ENCODE data around the gene MPND. TPM values are rescaled to one million over a fixed set of nuclear protein-coding genes. Genes with fewer than 3 reads are reported as not detected.

The MPND gene, protein sequence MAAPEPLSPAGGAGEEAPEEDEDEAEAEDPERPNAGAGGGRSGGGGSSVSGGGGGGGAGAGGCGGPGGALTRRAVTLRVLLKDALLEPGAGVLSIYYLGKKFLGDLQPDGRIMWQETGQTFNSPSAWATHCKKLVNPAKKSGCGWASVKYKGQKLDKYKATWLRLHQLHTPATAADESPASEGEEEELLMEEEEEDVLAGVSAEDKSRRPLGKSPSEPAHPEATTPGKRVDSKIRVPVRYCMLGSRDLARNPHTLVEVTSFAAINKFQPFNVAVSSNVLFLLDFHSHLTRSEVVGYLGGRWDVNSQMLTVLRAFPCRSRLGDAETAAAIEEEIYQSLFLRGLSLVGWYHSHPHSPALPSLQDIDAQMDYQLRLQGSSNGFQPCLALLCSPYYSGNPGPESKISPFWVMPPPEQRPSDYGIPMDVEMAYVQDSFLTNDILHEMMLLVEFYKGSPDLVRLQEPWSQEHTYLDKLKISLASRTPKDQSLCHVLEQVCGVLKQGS
- total RNA-seq, result 6.2 and 6.9 TPM in 2 replicates

DNA sequence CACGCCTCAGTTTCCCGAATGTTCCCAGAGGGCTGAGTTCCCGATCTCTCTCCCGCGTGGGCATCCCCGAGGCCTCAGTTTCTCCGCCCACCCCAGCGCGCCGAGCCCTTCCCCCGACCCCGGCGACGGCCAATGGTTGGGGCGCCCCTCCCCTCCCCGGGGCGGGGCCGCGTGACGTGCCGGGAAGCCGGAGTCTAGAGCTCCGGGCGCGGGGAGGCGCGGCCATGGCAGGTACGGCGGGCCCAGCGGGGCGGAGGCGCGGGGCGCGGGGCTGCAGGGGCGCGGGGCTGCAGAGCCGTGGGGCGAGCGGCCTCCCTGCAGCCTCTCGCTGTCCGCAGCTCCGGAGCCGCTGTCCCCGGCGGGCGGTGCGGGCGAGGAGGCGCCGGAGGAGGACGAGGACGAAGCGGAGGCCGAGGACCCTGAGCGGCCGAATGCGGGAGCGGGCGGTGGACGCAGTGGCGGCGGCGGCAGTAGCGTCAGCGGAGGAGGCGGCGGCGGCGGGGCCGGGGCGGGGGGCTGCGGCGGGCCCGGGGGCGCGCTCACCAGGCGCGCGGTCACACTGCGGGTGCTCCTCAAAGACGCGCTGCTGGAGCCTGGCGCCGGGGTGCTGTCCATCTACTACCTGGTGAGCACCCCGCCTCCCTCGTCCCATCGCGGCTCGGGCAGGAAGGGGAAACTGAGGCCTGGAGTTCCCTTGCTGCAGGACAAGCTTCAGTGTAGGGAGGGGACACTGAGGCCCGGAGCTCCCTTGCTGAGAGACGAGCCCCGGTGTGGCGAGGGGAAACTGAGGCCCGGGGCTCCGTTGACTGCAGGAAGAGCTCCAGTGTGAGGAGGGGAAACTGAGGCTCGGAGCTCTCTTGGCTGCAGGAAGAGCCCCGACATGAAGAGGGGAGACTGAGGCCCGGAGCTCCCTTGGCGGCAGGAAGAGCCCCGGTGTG lies at the start of gene MPND:
MPND (plus strand) TSS at position 193 of the 938 bp plus-strand sequence; CDS start at position 225, 32 bp downstream.

DNA sequence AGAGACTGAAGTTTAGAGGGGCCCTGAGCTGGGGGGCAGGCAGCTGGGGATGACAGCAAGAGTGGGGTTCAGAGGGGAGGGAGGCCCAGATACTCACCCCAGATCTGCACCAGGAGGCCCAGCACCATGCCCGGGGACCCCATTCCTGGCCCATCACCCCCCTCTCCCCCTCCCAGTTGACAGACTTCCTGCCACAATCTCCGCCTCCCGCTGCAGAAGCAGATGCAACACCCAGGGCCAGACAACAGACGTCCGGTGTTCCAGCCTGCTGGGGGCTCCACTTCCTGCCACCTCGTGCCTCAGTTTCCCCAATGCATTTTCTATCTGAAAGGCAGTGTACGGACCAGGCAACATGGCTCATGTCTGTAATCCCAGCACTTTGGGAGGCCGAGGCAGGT lies 41.1 kb upstream of the MPND start, which contains the start of gene TMIGD2:
TMIGD2 (minus strand) TSS at position 147 of the 398 bp plus-strand sequence; CDS start at position 143, 4 bp downstream.

DNA sequence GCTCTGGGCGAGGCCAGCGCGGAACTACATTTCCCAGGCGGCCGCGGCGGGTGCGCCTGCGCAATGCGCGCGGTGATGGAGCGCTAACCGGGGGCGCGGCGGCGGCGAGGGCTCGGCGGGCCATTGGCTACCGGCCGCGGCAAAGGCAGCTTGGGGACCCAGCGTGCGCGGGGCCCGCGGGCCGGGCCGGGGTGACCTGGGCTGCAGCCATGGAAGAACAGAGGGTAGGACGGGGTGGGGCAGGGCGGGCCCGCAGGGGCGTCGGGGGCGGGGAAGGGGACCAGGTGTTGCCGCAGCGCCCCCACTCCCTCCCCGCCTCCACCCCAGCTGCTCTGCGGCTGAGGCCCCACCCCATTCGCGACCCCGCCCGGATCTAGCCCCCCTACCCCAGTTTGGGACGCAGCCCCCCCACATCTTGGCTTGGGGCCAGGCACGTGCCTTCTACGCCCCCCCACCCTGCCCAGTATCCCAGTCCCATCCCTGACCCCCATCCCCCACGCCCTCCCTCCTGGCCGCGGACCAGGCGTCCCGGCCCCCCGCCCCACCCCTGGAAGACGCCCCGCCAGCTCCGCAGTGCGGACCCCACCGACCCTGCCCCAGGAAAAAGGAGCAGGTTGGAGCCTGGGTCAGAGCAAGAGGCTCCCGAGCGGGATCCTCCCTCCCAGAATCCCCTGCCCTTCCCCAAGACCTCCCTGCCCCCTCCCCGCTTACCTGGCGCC lies 38.7 kb upstream of the MPND start, which contains the start of gene FSD1:
FSD1 (plus strand) TSS at position 61 of the 719 bp plus-strand sequence; CDS start at position 210, 149 bp downstream.

DNA sequence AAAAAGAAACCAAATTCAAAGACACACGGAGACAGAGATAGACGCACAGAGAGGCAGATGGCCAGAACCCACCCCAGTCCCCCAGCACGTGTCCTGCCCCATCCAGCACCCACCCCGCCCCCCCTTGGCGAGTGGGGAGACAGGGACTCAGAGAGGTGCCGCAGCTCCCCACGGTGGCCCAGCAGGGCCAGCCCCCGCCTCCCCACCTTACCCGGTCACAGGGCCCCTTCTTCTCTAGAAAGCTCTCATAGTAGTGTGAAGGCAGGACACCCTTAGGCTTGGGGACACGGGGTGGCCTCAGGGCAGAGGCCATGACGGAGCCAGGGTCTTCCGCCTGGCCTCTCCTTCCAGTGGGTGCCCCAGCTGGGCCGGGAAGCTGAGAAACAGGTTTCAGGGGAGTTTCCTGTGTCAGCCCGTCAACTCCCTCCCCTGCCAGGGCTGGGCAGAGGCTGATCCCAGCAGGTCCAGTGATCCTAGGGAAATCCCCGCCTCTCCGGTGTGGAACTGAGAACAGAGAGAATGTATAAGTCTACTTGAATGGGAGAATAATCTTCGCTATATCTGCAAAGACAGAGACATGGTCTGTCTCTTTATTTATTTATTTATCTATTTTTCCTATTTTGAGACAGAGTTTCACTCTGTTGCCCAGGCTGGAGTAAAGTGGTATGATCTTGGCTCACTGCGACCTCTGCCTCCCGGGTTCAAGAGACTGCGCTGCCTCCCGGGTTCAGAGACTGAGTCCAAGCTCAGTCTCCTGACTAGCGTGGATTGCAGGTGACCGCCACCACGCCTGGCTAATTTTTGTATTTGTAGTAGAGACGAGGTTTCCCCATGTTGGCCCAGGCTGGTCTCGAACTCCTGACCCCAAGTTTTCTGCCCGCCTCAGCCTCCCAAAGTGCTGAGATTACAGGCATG lies 4.7 kb upstream of the MPND start, which contains the start of gene STAP2:
STAP2 (minus strand) TSS at position 387 of the 915 bp plus-strand sequence; CDS start at position 313, 74 bp downstream.

DNA sequence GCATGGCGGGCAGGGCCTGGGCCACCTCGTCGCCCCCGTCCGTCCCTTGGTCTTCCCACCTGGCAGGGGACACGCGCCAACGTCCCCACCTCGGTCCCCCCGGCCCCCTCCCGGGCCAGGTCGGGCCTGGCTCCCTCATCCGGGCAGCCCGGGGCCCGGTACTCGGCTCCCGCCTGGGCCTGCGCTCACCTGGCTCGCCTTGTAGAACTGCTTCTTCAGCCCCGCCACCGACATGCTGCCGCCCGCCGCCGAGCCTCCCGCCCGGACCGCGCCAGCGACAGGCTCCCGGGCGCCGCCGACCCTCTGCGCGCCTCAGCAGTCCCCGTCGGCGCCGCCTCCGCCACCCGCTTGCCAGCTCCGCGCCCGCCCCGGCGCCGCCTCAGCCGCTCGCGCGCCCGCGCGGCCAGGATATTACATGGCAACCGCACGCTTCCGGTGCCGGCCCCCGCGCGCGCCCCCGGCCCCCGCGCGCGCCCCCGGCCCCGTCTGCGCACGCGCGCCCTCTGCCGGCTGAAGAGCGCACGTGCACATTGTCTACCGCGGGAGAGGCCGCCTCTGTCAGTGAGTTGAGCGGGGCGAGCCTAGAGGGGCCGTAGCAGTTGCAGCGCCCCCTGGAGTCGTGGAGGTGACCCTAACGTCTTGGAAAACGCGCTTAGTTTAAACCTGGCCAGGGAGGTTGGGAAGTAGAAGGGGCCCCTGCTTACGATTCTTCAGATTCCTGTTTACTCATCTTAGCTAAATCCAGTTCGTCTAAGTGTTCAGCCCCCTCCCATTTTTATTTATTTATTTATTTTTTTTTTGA lies 57.0 kb downstream of the MPND start, which contains the start of gene SH3GL1:
SH3GL1 (minus strand) TSS at position 413 of the 802 bp plus-strand sequence; CDS start at position 234, 179 bp downstream.

DNA sequence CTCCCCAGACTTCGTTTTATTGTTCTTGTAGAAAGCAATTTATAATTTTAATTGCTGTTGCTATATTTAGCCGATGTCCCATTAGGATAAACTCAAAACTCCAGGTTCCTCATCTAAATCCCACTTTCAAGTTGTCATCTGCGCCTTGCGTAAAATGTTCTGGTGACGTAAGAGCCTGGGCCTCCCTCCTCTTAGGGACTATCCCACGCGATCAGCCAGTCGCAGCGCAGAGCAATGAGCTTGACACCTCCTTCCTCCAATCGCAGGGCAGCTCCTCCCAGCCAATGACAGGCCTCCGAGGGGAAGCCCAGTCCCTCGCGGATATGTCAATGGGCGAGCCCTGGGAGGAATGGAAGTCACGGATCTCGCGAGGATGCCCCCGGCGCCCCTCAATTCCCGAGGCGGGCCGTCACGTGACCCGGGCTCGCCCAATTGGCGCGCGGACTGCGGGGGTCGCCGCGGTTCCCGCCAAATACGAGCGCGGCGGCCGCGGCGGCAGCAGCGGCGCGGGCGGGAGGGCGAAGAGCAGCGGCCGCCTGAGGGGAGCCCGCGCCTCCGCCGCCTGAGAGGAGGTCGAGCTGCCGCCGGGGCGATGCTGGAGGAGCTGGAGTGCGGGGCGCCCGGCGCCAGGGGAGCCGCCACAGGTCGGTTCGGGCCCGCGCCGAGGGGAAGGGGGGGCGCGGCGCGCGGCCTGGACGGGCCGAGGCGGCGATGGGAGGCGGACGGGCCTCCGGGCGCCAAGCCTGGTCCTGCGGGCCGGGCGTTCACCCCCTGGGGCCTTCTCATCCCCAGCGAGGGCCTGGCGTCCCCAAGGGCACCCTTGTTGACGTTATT lies 59.0 kb downstream of the MPND start, which contains the start of gene CHAF1A:
CHAF1A (plus strand) TSS at position 470 of the 834 bp plus-strand sequence; CDS start at position 593, 123 bp downstream.

Other genes with a start within 250 kb of the MPND start
- gene MAP2K2, start 219.4 kb upstream of the MPND start, total RNA-seq, result 143 and 156 TPM in 2 replicates
- not detected in 2 replicates for gene CREB3L3, start 189.9 kb upstream of the MPND start, total RNA-seq
- gene SIRT6, start 161.0 kb upstream of the MPND start, total RNA-seq, result 11.3 and 12.4 TPM in 2 replicates
- gene ANKRD24, start 160.9 kb upstream of the MPND start, total RNA-seq, result 0.13 and 0.14 TPM in 2 replicates
- gene EBI3, start 114.0 kb upstream of the MPND start, total RNA-seq, result 0.14 and 0.27 TPM in 2 replicates
- gene YJU2, start 96.5 kb upstream of the MPND start, total RNA-seq, result 18.1 and 19.0 TPM in 2 replicates
- not detected in 2 replicates for gene SHD, start 64.3 kb upstream of the MPND start, total RNA-seq
- gene TMIGD2, start 41.2 kb upstream of the MPND start, total RNA-seq, result not detected in 2 replicates
- gene FSD1, start 39.0 kb upstream of the MPND start, total RNA-seq, result 16.0 and 18.1 TPM in 2 replicates
- 3.6 and 6.2 TPM in 2 replicates for gene STAP2, start 4.7 kb upstream of the MPND start, total RNA-seq
- gene SH3GL1, start 57.0 kb downstream of the MPND start, total RNA-seq, result 81.8 and 95.6 TPM in 2 replicates
- gene CHAF1A, start 59.1 kb downstream of the MPND start, total RNA-seq, result 21.4 and 25.6 TPM in 2 replicates
- gene UBXN6, start 114.2 kb downstream of the MPND start, total RNA-seq, result 64.5 and 67.0 TPM in 2 replicates
- gene HDGFL2, start 128.7 kb downstream of the MPND start, total RNA-seq, result 57.0 and 58.1 TPM in 2 replicates
- gene PLIN4, start 174.9 kb downstream of the MPND start, total RNA-seq, result under 0.01 TPM in 1 of 2 replicates, not detected in the other
- 0.14 and 0.53 TPM in 2 replicates for gene PLIN5, start 191.7 kb downstream of the MPND start, total RNA-seq
- 0.27 and 0.29 TPM in 2 replicates for gene LRG1, start 196.5 kb downstream of the MPND start, total RNA-seq
- gene SEMA6B, start 216.1 kb downstream of the MPND start, total RNA-seq, result 116 and 141 TPM in 2 replicates

Data from thoracic aorta endothelial cell (primary cell).